Thoracic aorta (tissue), 2 donors: ENCODE results near the gene ZNF644. TPM values are rescaled to one million over a fixed set of nuclear protein-coding genes. Genes with fewer than 3 reads are reported as not detected.

Source experiments
- ATAC-seq: fragments of 150-250 bp; one replicate; pipeline ENCODE4 v1.8.0; 2017; ENCODE audit warnings: low read depth; ENCODE audit not compliant: insufficient number of reproducible peaks, low FRiP score
- DNase-seq: peaks from one replicate; pipeline ENCODE4 v3.0.0-alpha.2; 2020; ENCODE audit warnings: low spot score
- H3K27ac ChIP-seq, 2 donors: fragments of 200-600 bp; sonication (generic); 1 replicate in 1 of 2; 2 replicates in 1 of 2; pipeline ENCODE4 v1.5.1; 2016; ENCODE audit warnings: mild to moderate bottlenecking in 2 of 2, moderate library complexity in 2 of 2
- H3K27me3 ChIP-seq: fragments of 200-600 bp; sonication (generic); replicated peaks from 2 replicates; pipeline ENCODE4 v1.6.0; 2016; ENCODE audit warnings: mild to moderate bottlenecking; ENCODE audit not compliant: insufficient read depth
- H3K36me3 ChIP-seq: fragments of 200-600 bp; sonication (generic); one replicate; pipeline ENCODE4 v1.5.1; 2016
- H3K4me1 ChIP-seq, 2 donors: fragments of 200-600 bp; sonication (generic); 1 replicate in 1 of 2; 2 replicates in 1 of 2; pipeline versions ENCODE4 v1.5.1 to v1.6.0; 2016; ENCODE audit warnings: low read depth in 2 of 2, mild to moderate bottlenecking in 1 of 2; ENCODE audit not compliant: control insufficient read depth in 1 of 2
- H3K4me3 ChIP-seq: fragments of 200-600 bp; sonication (generic); 2 replicates; pipeline ENCODE4 v1.5.1; 2016; ENCODE audit warnings: mild to moderate bottlenecking
- H3K9me3 ChIP-seq: fragments of 200-600 bp; sonication (generic); 2 replicates; pipeline ENCODE4 v1.5.1; 2016
- total RNA-seq, 2 donors: library from RNA; depleted of rRNA; stranded (reverse); fragments of >200 nt; gene quantifications; one replicate each; pipeline versions ENCODE4 v1.1.0 to v1.2.3, GENCODE V29; 2016
- TF ChIP-seq, protein P1 (sequence below): fragments of 200-600 bp; sonication (generic); IDR thresholded peaks from one replicate; pipeline ENCODE4 v1.5.1; 2019; ENCODE audit warnings: antibody characterized with exemption

Gene ZNF644
- total RNA-seq, 2 donors from 2014 or later = 39.0 to 48.7 TPM

DNA sequence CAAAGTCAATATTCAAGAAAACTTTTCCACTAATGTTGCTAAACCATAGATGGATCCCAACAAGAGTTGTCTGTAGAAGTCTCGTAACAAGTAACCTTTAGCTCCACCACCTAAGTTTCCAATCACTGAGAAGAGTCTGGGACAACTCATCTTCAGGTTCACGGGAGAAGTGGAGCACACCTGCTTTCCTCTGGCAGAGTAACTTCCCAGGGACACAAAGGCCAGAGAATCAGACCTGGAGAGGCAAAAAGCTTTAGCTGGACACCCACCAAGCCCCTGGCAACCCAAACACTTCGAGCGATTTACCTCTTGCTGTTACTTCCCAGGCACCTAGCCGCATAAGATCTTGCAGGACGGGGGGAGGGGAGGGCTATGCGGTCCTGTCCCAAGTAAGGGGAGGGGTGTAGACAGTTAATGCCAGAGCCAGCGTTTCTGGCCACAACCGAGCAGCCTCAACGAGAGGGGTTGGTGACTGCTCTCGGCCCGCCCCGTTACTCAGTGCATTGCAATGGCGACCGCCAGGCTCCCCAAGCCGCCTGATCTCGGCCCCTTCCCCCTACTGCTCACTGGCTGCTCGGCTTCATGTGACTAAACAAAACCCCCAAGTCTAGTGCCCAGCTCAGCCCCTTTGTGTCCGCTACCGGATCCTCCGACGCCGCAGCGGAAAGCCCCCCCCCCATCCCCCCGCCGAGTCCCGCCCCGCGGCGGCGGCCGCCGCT lies 709 bp downstream of the ZNF644 start:
- peak overlapping the region; percentile 99 to 100 for H3K27ac ChIP-seq
- peaks cover 36 to 51% of the 10 kb centered on the region in 2 donors for H3K4me1 ChIP-seq
- DNase-seq (peak; percentile 55), ATAC-seq (peak; percentile 22)
- TF ChIP-seq, protein P1, sequence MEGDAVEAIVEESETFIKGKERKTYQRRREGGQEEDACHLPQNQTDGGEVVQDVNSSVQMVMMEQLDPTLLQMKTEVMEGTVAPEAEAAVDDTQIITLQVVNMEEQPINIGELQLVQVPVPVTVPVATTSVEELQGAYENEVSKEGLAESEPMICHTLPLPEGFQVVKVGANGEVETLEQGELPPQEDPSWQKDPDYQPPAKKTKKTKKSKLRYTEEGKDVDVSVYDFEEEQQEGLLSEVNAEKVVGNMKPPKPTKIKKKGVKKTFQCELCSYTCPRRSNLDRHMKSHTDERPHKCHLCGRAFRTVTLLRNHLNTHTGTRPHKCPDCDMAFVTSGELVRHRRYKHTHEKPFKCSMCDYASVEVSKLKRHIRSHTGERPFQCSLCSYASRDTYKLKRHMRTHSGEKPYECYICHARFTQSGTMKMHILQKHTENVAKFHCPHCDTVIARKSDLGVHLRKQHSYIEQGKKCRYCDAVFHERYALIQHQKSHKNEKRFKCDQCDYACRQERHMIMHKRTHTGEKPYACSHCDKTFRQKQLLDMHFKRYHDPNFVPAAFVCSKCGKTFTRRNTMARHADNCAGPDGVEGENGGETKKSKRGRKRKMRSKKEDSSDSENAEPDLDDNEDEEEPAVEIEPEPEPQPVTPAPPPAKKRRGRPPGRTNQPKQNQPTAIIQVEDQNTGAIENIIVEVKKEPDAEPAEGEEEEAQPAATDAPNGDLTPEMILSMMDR = no peak
- no peaks in the 10 kb centered on the region for H3K27me3 ChIP-seq
- H3K9me3 ChIP-seq = no peaks in the 10 kb centered on the region
- no peaks in the 10 kb centered on the region for H3K36me3 ChIP-seq
- peak overlapping the region; percentile 94 for H3K4me3 ChIP-seq

DNA sequence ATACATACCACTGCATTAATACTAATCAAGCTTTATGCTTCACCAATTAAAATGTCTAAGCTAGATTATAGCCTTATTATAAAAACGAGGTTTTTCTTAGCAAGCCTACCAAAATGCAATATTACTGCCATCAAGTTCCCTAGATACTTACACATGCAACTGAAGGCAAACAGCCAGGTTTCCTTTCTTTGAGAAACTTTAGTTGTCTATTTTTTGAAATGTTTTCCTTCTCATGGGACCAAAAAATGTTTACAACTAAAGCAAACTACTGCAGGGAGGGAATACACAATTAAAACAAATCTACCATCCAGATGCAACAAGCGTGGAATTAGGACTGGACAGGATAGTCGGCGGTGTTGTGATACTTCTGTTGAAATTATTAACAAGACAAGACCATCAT lies 1.3 kb downstream of the ZNF644 start:
- ATAC-seq (no peak), DNase-seq (no peak)
- Histone ChIP-seq H3K4me1 (peaks cover 36 to 56% of the 10 kb centered on the region in 2 donors), H3K36me3 (no peaks in the 10 kb centered on the region), H3K27me3 (no peaks in the 10 kb centered on the region), H3K4me3 (peak overlapping the region; percentile 94), H3K27ac (peak overlapping the region; percentile 99 to 100), H3K9me3 (no peaks in the 10 kb centered on the region)
- TF ChIP-seq, protein P1 = no peak

DNA sequence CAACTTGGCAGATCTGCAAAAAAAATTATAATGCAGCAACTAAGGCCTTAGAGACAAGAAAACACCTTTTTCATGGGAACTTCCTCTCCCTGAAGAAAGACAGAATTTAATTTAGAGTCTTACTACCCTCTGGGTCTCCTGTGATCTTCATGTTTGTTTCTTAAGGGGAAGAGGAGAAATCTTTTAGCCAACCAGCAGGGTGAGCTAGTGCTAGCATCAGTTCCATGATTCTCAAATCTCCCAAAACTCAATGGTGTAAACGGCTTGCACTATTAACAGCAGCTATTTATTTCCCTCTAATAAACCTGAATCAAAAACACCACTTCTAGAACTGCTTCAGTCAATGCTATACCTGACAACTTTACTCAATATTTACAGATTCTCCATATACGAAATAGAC lies 3.8 kb downstream of the ZNF644 start:
- Histone ChIP-seq H3K27ac (no peak overlapping the region), H3K4me3 (no peak overlapping the region), H3K9me3 (no peaks in the 10 kb centered on the region), H3K27me3 (no peaks in the 10 kb centered on the region), H3K36me3 (no peaks in the 10 kb centered on the region), H3K4me1 (peaks cover 31 to 55% of the 10 kb centered on the region in 2 donors)
- TF ChIP-seq, protein P1 = no peak
- ATAC-seq = no peak
- no peak for DNase-seq

DNA sequence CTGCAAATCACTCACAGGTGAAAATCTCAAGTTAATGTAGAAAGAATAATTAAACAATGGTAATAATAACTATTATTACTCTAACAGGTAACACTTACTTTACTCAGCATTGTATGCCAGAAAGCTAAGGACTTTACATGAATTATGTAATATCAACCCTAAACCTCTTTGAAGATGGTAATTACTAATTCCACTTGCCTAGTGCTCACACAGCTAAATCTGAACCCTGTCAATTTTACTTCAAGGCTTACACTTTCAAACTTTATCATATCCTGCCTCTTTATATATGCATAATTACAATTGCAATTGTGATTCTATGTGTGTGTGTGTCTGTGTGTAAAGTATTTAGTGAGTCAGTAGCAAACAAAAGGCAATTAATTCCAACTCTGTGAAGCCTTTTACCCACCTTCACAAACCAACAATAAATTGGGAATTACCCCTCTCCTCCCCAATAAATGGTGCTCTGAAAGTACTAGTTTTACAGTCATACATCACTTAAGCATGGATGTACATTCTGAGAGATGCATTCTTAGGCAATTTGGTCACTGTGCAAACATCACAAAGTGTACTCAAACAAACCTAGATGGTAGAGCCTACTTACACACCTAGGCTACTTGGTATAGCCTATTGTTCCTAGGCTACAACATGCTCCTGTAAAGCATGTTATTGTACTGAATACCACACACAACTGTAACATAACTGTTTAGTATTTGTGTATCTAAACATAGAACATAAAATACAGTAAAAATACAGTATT lies 5.9 kb downstream of the ZNF644 start:
- DNase-seq (no peak), ATAC-seq (no peak)
- Histone ChIP-seq H3K4me3 (no peak overlapping the region), H3K4me1 (peaks cover 37 to 61% of the 10 kb centered on the region in 2 donors), H3K36me3 (no peaks in the 10 kb centered on the region), H3K27me3 (no peaks in the 10 kb centered on the region), H3K9me3 (no peaks in the 10 kb centered on the region), H3K27ac (no peak overlapping the region)
- TF ChIP-seq, protein P1 = no peak

DNA sequence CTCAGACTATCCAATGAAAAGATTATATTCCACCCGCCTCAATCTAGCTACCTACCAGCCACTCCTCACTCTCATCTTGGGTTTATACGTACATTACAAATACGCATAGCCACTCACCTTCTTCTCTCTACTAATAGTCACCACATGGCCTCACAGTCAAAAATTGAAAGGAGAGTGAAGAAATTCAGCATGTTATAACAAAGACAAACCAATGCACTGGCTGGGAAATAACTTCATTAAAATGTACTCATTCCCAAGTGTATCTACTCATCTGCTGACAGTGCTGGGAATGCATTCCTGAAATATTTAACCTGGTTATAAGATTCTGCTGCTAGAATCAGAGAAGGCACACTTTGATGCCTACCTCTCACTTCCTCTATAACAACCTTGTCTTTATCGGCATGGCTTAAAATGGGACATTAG lies 6.5 kb downstream of the ZNF644 start:
- no peak for ATAC-seq
- no peak overlapping the region for H3K27ac ChIP-seq
- H3K27me3 ChIP-seq = no peaks in the 10 kb centered on the region
- H3K4me3 ChIP-seq = no peak overlapping the region
- TF ChIP-seq, protein P1 = no peak
- no peaks in the 10 kb centered on the region for H3K36me3 ChIP-seq
- peaks cover 39 to 58% of the 10 kb centered on the region in 2 donors for H3K4me1 ChIP-seq
- no peaks in the 10 kb centered on the region for H3K9me3 ChIP-seq
- DNase-seq = no peak
